SKM-1 treated with dmso at 0.1 percent for 144 hours (cell line): Measurements from ENCODE around the gene SETDB1.

ENCODE experiments used
- DNase-seq: peaks from one replicate; lab custom pipeline; 2025; ENCODE audit not compliant: unreplicated experiment; lab: John Stamatoyannopoulos, UW

SETDB1 gene

GRCh38 chr1:151001602-151002001 is 75.4 kb downstream of the SETDB1 start:
- peak; percentile 85 for DNase-seq

GRCh38 chr1:151002051-151002450 is 75.9 kb downstream of the SETDB1 start:
- peak; percentile 81 for DNase-seq

GRCh38 chr1:151002611-151003010 is 76.4 kb downstream of the SETDB1 start:
- no peak for DNase-seq

GRCh38 chr1:151003180-151003579 is 77.0 kb downstream of the SETDB1 start:
- peak; percentile 91 for DNase-seq

- DNase-seq = no peak
Measured at GRCh38 chr1:151005729-151006319, 79.7 kb downstream of the SETDB1 start.

GRCh38 chr1:151006327-151007052 is 80.3 kb downstream of the SETDB1 start, which contains the start of gene MINDY1:
Gene MINDY1, minus strand, starts transcription at chr1:151006902. Its CDS starts 4,285 bp downstream, at chr1:151002617.
- peak; percentile 92 for DNase-seq

GRCh38 chr1:151007853-151008243 is 81.7 kb downstream of the SETDB1 start:
- no peak for DNase-seq

- DNase-seq = peak; percentile 97
Measured at GRCh38 chr1:151008244-151009205, 82.4 kb downstream of the SETDB1 start, which contains the start of gene PRUNE1. Gene PRUNE1, plus strand, starts transcription at chr1:151008449. Its CDS starts 184 bp downstream, at chr1:151008633.

GRCh38 chr1:151009206-151009587 is 83.0 kb downstream of the SETDB1 start:
- DNase-seq = no peak

- no peak for DNase-seq
Measured at GRCh38 chr1:151009674-151010345, 83.6 kb downstream of the SETDB1 start.

GRCh38 chr1:151010346-151010726 is 84.2 kb downstream of the SETDB1 start:
- DNase-seq = no peak

- no peak for DNase-seq
Measured at GRCh38 chr1:151011154-151011850, 85.1 kb downstream of the SETDB1 start.

- no peak for DNase-seq
Measured at GRCh38 chr1:151012684-151013471, 86.7 kb downstream of the SETDB1 start.

GRCh38 chr1:151013518-151013917 is 87.4 kb downstream of the SETDB1 start:
- DNase-seq = no peak
